Natural killer cell (primary cell): ENCODE measurements around the gene PVALEF. TPM values are rescaled to one million over a fixed set of nuclear protein-coding genes. Genes with fewer than 3 reads are reported as not detected.

Source experiments
- ATAC-seq, 3 donors: fragments of 150-1000 bp in 2 of 3; fragments of 200-7000 bp in 1 of 3; cut with Tn5 transposase; 1 replicate in 1 of 3; 2 replicates in 2 of 3; pipeline ENCODE4 v1.10.0; 2021; ENCODE audit warnings: mild to moderate bottlenecking in 2 of 3, moderate library complexity in 2 of 3
- DNase-seq, 2 donors: peaks; one replicate each; pipeline versions ENCODE4 v3.0.0 to v3.0.0-alpha.2; 2013 to 2021; ENCODE audit warnings: mixed read lengths in 1 of 2
- H3K27ac ChIP-seq: one replicate; pipeline ENCODE4 v1.5.1; 2013; ENCODE audit warnings: mild to moderate bottlenecking, low read length
- H3K27me3 ChIP-seq: one replicate; pipeline ENCODE4 v1.6.1; 2013; ENCODE audit warnings: low read length; ENCODE audit not compliant: control insufficient read depth, insufficient read depth
- H3K36me3 ChIP-seq: one replicate; pipeline ENCODE4 v1.6.1; 2013; ENCODE audit warnings: low read length; ENCODE audit not compliant: control insufficient read depth, insufficient read depth
- H3K4me1 ChIP-seq: one replicate; pipeline ENCODE4 v1.6.1; 2013; ENCODE audit warnings: low read length; ENCODE audit not compliant: control insufficient read depth, insufficient read depth
- H3K4me3 ChIP-seq: one replicate; pipeline ENCODE4 v1.5.1; 2013; ENCODE audit warnings: low read length
- H3K9me3 ChIP-seq: one replicate; pipeline ENCODE4 v1.6.1; 2013; ENCODE audit warnings: low read length; ENCODE audit not compliant: control insufficient read depth, insufficient read depth
- H3K27ac Mint-ChIP-seq, 2 donors: one replicate each; pipeline ENCODE4 v1.8.0; 2022; ENCODE audit warnings: mild to moderate bottlenecking in 2 of 2, mixed read lengths in 2 of 2, moderate library complexity in 1 of 2
- H3K27me3 Mint-ChIP-seq, 2 donors: one replicate each; pipeline ENCODE4 v1.8.0; 2022; ENCODE audit warnings: low read depth in 2 of 2, mixed read lengths in 2 of 2
- H3K36me3 Mint-ChIP-seq: one replicate; pipeline ENCODE4 v1.8.0; 2022; ENCODE audit warnings: mixed read lengths
- H3K4me1 Mint-ChIP-seq, 2 donors: one replicate each; pipeline ENCODE4 v1.8.0; 2022; ENCODE audit warnings: mixed read lengths in 2 of 2
- H3K4me3 Mint-ChIP-seq: one replicate; pipeline ENCODE4 v1.8.0; 2022; ENCODE audit warnings: mild to moderate bottlenecking, moderate library complexity, mixed read lengths
- H3K9me3 Mint-ChIP-seq, 2 donors: one replicate each; pipeline ENCODE4 v1.8.0; 2022; ENCODE audit warnings: mixed read lengths in 2 of 2
- WGBS: methylation state at CpG from one replicate; pipeline ENCODE4 v1.1.7; 2013; ENCODE audit warnings: missing lambda C conversion rate; ENCODE audit not compliant: insufficient coverage; 5-methylcytosine and 5-hydroxymethylcytosine counted together
- intact Hi-C: fragments of 100-400 bp; cut with micrococcal nuclease; formaldehyde crosslinking; loops from one replicate; pipeline ENCODE4 v1.14.2; 2022
- total RNA-seq, 4 donors: library from RNA; stranded (reverse); fragments of 120-200 nt in 1 of 4; gene quantifications; one replicate each; pipeline versions ENCODE4 v1.2.3 to v1.2.4, GENCODE V29; 2013 to 2022
- TF ChIP-seq, protein P1 (sequence below): fragments of 200-600 bp; IDR thresholded peaks from one replicate; pipeline ENCODE4 v1.8.0; 2022; ENCODE audit warnings: antibody characterized with exemption

Gene PVALEF
- total RNA-seq, 3 donors from 2014 or later (not counting 1 experiment from before 2014, with no cell fraction given) = not detected

DNA sequence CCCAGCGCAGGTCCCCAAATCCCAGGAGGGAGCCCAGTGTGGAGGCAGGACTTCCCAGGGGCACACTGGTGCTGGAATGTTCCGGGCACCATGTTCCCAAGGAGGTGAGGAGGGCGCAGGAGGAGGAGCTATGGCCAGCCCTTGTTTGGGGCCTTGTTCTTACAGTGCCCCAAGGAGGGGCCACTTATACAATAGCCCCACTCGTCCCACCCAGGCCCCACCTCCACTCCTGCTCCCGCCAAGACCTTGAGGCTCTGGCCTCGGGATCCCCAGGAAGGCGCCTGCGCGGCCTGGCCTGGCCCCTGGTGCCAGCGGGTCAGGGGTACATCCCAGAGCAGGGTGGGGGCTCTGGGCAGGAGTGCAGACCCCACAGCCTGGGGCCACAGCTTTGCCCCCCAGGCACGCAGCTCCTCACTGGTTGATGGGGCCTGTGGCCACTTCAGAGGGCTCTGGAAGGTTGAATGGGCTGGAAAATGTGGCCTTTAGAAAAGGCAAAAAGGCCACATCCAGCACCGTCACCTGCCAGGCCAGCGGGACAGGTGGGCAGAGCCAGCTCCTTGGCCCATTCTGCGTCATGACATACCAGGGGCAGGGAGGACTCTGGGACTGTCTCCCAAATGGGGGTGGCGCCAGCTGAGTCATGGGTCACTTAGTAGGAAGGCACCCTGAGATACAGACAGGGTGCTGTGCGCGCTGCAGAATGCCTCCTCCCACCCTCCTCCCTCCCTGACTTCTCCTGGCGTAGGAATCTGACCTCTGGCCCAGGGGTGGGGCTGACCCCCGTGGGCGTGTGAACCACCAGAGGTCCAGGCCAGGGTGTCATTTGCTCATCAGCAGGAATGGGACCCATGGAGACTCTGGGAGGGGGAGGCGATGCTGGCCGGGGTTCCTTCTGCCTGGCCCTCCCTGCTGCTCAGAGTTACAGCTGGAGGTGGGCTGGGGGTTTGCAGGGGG lies 32.3 kb upstream of the PVALEF start:
- WGBS = 92% methylated on average over 22 of the region's 22 CpGs
- Mint-ChIP-seq H3K27me3 (no peaks in the 10 kb centered on the region), H3K4me3 (no peak overlapping the region), H3K36me3 (no peaks in the 10 kb centered on the region), H3K4me1 (peaks cover 0 to 1% of the 10 kb centered on the region in 2 donors), H3K27ac (no peak overlapping the region), H3K9me3 (no peaks in the 10 kb centered on the region)
- no peaks in the 10 kb centered on the region for H3K36me3 ChIP-seq
- intact Hi-C loops = no loop called here
- TF ChIP-seq, protein P1, sequence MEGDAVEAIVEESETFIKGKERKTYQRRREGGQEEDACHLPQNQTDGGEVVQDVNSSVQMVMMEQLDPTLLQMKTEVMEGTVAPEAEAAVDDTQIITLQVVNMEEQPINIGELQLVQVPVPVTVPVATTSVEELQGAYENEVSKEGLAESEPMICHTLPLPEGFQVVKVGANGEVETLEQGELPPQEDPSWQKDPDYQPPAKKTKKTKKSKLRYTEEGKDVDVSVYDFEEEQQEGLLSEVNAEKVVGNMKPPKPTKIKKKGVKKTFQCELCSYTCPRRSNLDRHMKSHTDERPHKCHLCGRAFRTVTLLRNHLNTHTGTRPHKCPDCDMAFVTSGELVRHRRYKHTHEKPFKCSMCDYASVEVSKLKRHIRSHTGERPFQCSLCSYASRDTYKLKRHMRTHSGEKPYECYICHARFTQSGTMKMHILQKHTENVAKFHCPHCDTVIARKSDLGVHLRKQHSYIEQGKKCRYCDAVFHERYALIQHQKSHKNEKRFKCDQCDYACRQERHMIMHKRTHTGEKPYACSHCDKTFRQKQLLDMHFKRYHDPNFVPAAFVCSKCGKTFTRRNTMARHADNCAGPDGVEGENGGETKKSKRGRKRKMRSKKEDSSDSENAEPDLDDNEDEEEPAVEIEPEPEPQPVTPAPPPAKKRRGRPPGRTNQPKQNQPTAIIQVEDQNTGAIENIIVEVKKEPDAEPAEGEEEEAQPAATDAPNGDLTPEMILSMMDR = no peak
- H3K9me3 ChIP-seq = no peaks in the 10 kb centered on the region
- no peak overlapping the region for H3K27ac ChIP-seq
- DNase-seq (no peak), ATAC-seq (no peak)
- H3K4me3 ChIP-seq = no peak overlapping the region
- no peaks in the 10 kb centered on the region for H3K27me3 ChIP-seq
- H3K4me1 ChIP-seq = no peaks in the 10 kb centered on the region

DNA sequence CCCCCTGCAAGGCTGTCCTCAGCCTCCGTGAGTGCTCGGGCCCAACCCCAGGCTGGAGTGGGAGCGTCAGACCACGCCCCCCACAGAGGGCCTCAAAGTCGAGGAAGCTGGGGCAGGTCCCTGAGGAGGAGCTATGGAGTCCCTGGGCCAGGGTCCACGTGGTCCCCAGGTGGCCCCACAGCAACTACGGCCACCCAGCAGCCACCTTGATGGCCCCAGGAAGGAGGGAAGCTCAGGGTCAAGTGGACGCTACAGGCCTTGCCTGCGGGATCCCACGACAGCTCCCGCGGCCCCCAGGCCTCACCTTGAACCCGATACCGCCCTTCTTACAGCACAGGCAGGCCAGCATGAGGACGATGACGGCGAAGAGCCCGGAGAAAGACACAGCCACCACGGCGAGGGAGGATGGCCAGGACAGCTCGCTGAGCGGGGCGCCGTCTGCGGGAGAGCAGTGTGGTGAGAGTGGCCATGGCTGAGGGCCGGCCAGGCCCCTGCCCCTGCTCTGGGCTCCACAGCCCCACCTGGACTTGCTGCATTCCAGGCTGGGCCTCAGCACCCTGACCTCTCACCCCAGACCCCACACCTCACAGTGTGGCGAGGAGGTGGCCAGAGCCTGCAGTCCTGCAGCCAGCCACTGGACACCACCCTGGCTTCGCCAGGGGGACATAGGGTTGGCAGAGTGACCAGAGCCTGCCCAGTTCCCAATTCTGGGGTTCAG lies 31.1 kb upstream of the PVALEF start:
- no peaks in the 10 kb centered on the region for H3K9me3 Mint-ChIP-seq
- peaks cover 0 to 13% of the 10 kb centered on the region in 2 donors for H3K4me1 Mint-ChIP-seq
- Histone ChIP-seq H3K4me3 (no peak overlapping the region), H3K4me1 (no peaks in the 10 kb centered on the region), H3K27ac (no peak overlapping the region), H3K9me3 (no peaks in the 10 kb centered on the region), H3K36me3 (no peaks in the 10 kb centered on the region), H3K27me3 (no peaks in the 10 kb centered on the region)
- WGBS = 90% methylated on average over 28 of the region's 28 CpGs
- ATAC-seq = no peak
- no peak overlapping the region for H3K4me3 Mint-ChIP-seq
- H3K27me3 Mint-ChIP-seq = no peaks in the 10 kb centered on the region
- H3K36me3 Mint-ChIP-seq = no peaks in the 10 kb centered on the region
- H3K27ac Mint-ChIP-seq = no peak overlapping the region
- no peak for DNase-seq
- TF ChIP-seq, protein P1 = no peak
- intact Hi-C loops = no loop called here

DNA sequence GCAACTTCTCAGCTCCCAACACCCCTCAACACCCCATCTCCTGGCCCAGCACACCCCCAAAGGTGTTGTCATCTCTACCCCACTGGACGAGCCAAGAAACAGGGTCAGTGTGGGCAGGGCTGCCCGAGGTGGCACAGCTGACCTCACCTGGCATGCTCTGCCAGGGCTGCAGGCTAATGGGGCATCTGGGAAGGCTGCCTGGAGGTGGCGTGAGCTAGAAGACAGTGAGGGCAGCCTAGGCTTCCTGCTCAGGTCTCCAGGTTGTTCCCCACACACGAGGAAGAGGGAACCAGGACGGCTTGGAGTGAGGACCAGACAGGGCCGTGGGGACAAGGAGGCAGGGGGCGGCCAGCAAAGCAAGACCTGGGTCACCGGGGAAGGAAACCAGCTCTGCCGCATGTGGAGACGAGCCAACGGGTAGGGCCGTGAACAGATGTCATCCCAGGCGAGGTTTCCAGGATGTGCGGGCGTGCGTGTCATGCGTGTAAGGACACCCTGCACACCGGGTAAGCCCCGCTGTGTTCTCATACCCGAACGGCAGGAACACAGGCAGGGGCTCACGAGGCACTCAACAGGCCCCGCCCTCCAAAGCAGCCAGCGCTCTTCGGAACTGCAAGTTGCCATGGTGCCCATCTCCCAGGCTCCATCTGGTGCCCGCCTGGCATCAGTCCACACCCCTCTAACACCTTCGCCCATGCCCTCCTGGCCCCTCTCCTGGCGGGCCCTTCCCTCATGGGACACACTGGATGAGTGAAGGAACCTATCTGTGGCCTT lies 29.6 kb upstream of the PVALEF start:
- 86% methylated on average over 28 of the region's 28 CpGs for WGBS
- no peaks in the 10 kb centered on the region for H3K27me3 ChIP-seq
- TF ChIP-seq, protein P1 = no peak

More for the DNA sequence above, 29.6 kb upstream of the PVALEF start:
- DNase-seq (no peak), ATAC-seq (no peak)
- H3K4me3 ChIP-seq = no peak overlapping the region
- no peaks in the 10 kb centered on the region for H3K4me1 ChIP-seq
- Mint-ChIP-seq H3K27ac (no peak overlapping the region), H3K36me3 (no peaks in the 10 kb centered on the region), H3K4me3 (no peak overlapping the region), H3K4me1 (peaks cover 0 to 14% of the 10 kb centered on the region in 2 donors), H3K9me3 (no peaks in the 10 kb centered on the region), H3K27me3 (no peaks in the 10 kb centered on the region)
- no peak overlapping the region for H3K27ac ChIP-seq
- no peaks in the 10 kb centered on the region for H3K36me3 ChIP-seq
- intact Hi-C loops = no loop called here
- no peaks in the 10 kb centered on the region for H3K9me3 ChIP-seq
